Heart right ventricle (tissue), 16 donors: ENCODE measurements around the gene GRIA1. TPM values are rescaled to one million over a fixed set of nuclear protein-coding genes. Genes with fewer than 3 reads are reported as not detected.
A peak's percentile ranks its signal among the peaks of the same experiment; 100 is the strongest.

ENCODE experiments used
- ATAC-seq, 8 donors: fragments of 200-7000 bp; cut with Tn5 transposase; one replicate each; pipeline ENCODE4 v1.9.1; 2020; ENCODE audit warnings: mild to moderate bottlenecking in 8 of 8, moderate library complexity in 8 of 8, moderate number of reproducible peaks in 1 of 8
- DNase-seq, 2 donors: peaks; one replicate each; pipeline ENCODE4 v3.0.0-alpha.2; 2020
- H3K27ac ChIP-seq, 10 donors: fragments of 200-600 bp; sonication (generic) in 2 of 10; one replicate each; pipeline versions ENCODE4 v1.5.0 to v1.8.0; 2020 to 2022; ENCODE audit warnings: mild to moderate bottlenecking in 3 of 10
- H3K27me3 ChIP-seq, 7 donors: fragments of 200-600 bp; one replicate each; pipeline ENCODE4 v1.8.0; 2021 to 2022; ENCODE audit warnings: mild to moderate bottlenecking in 2 of 7
- H3K36me3 ChIP-seq, 9 donors: fragments of 200-600 bp; sonication (generic) in 1 of 9; one replicate each; pipeline versions ENCODE4 v1.5.0 to v1.8.0; 2020 to 2022; ENCODE audit warnings: mild to moderate bottlenecking in 2 of 9
- H3K4me1 ChIP-seq, 9 donors: fragments of 200-600 bp; sonication (generic) in 1 of 9; one replicate each; pipeline versions ENCODE4 v1.5.0 to v1.8.0; 2020 to 2022; ENCODE audit warnings: mild to moderate bottlenecking in 4 of 9
- H3K4me3 ChIP-seq, 10 donors: fragments of 200-600 bp; sonication (generic) in 2 of 10; one replicate each; pipeline versions ENCODE4 v1.5.0 to v1.8.0; 2020 to 2022; ENCODE audit warnings: mild to moderate bottlenecking in 7 of 10, moderate library complexity in 2 of 10
- H3K9me3 ChIP-seq, 11 donors: fragments of 200-600 bp in 10 of 11; sonication (generic) in 2 of 11; one replicate each; pipeline versions ENCODE4 v1.5.0 to v1.8.0; 2013 to 2022; ENCODE audit warnings: mild to moderate bottlenecking in 2 of 11, control low read depth in 1 of 11, moderate library complexity in 1 of 11
- CTCF ChIP-seq, 9 donors: fragments of 200-600 bp; sonication (generic) in 2 of 9; IDR thresholded peaks; one replicate each; pipeline versions ENCODE4 v1.5.0 to v1.8.0; 2021 to 2022; ENCODE audit warnings: antibody characterized with exemption in 9 of 9, mild to moderate bottlenecking in 5 of 9, moderate library complexity in 1 of 9
- WGBS, 2 donors: extraction: QIAGEN DNeasy Blood & Tissue Kit; methylation state at CpG; one replicate each; pipeline ENCODE4 v1.1.7; 2013; ENCODE audit warnings: inconsistent platforms in 1 of 2; 5-methylcytosine and 5-hydroxymethylcytosine counted together
- intact Hi-C, 10 donors: fragments of 100-400 bp; cut with DNase I; formaldehyde crosslinking; loops; one replicate each; pipeline versions ENCODE4 v1.11.1 to v1.14.2; 2022
- polyA plus RNA-seq, 2 donors: library from polyadenylated mRNA; stranded (reverse); fragments of 200-250 nt; gene quantifications; one replicate each; pipeline ENCODE4 v1.2.3, GENCODE V29; 2013
- total RNA-seq, 10 donors: library from RNA; stranded (reverse); fragmentation: NEBNext Ultra II Directional in 3 of 10; extraction: Animal tissue kit (Norgen Biotek cat#: 25700) in 3 of 10; gene quantifications; one replicate each; pipeline versions ENCODE4 v1.2.1 to v1.2.4, GENCODE V29; 2021 to 2023
- donor health status: Arrhythmogenic right ventricular cardiomyopathy.
- donor health status: ischemic (EF 13 %, LVEDD 7.1; RV severe dilation, severe dysfunction).
- donor health status: healthy with polysubstance abuse.
- donor health status: DM: no; HTN: yes; CAD: no.
- donor health status: DM: no; HTN: no; CAD: no.
- donor health status: ischemic (EF 25% LVEDD 6.9; RV normal size, moderate dysfunction).
- donor health status: ischemic (EF 25% LVEDD 5.7; RV mildly dilated, moderate dysfunction).
- donor health status: healthy.
- donor health status: DM: yes; HTN: yes; CAD: no.
- donor health status: Ischemic cardiomyopathy.
- donor health status: ischemic (EF 35%, LVEDD 5.7; RV mildly dilated, moderate dysfunction).
- donor health status: nonischemic (EF 11% LVEDD 7.7; RV severe dilation, severe dysfunction).
- donor health status: DM: yes; HTN: yes; CAD: no.
- donor health status: PGD.
- donor health status: ischemic (EF 29% LVEDD 5.4; RV normal size, mild dysfunction).
- donor health status: nonischemic (EF 23%, LVEDD 6.1; RV moderate dilation, normal function).

GRIA1 gene
- total and polyA plus RNA-seq, 12 donors, result 0.04 to 0.49 (median 0.23) TPM; not detected in 3

GRCh38 chr5:153658149-153658548 is 167.7 kb downstream of the GRIA1 start:
- ATAC-seq, result no peak
- Histone ChIP-seq H3K27ac (no peak overlapping the region), H3K27me3 (no peaks in the 10 kb centered on the region), H3K9me3 (no peaks in the 10 kb centered on the region), H3K4me3 (no peak overlapping the region), H3K36me3 (no peaks in the 10 kb centered on the region), H3K4me1 (peaks cover 0 to 6% (median 0%) of the 10 kb centered on the region in 9 donors)
- intact Hi-C loops, result no loop called here
- no peak for DNase-seq
- 86 to 89% methylated on average over 1 of the region's 1 CpG for WGBS, 2 donors
- TF ChIP-seq CTCF (IDR thresholded peaks at IDR 0.05), result no peak

GRCh38 chr5:153658606-153659005 is 168.1 kb downstream of the GRIA1 start:
- 53 to 58% methylated on average over 5 of the region's 5 CpGs for WGBS, 2 donors
- H3K4me3 ChIP-seq, result no peak overlapping the region
- H3K36me3 ChIP-seq, result no peaks in the 10 kb centered on the region
- H3K9me3 ChIP-seq, result no peaks in the 10 kb centered on the region
- DNase-seq (no peak), ATAC-seq (no peak)
- H3K27me3 ChIP-seq, result no peaks in the 10 kb centered on the region
- peaks cover 0 to 6% (median 0%) of the 10 kb centered on the region in 9 donors for H3K4me1 ChIP-seq
- H3K27ac ChIP-seq, result no peak overlapping the region
- intact Hi-C loops, result no loop called here
- TF ChIP-seq CTCF (IDR thresholded peaks at IDR 0.05), result no peak

- peak in 1 of 8 donors; percentile 51 for ATAC-seq
- Histone ChIP-seq H3K4me1 (peaks cover 0 to 6% (median 0%) of the 10 kb centered on the region in 9 donors), H3K27me3 (no peaks in the 10 kb centered on the region), H3K27ac (no peak overlapping the region), H3K4me3 (no peak overlapping the region), H3K9me3 (no peaks in the 10 kb centered on the region), H3K36me3 (no peaks in the 10 kb centered on the region)
- WGBS, 2 donors, result 77 to 79% methylated on average over 2 of the region's 2 CpGs
- no peak for DNase-seq
- TF ChIP-seq CTCF (IDR thresholded peaks at IDR 0.05), result no peak
- intact Hi-C loops, result no loop called here
Measured at GRCh38 chr5:153659039-153659736, 168.7 kb downstream of the GRIA1 start.

GRCh38 chr5:153660919-153661318 is 170.4 kb downstream of the GRIA1 start:
- no peak for ATAC-seq
- 49 to 62% methylated on average over 2 of the region's 2 CpGs for WGBS, 2 donors

More at GRCh38 chr5:153660919-153661318, 170.4 kb downstream of the GRIA1 start:
- peaks cover 0 to 6% (median 0%) of the 10 kb centered on the region in 9 donors for H3K4me1 ChIP-seq
- H3K4me3 ChIP-seq, result no peak overlapping the region
- H3K27me3 ChIP-seq, result no peaks in the 10 kb centered on the region
- TF ChIP-seq CTCF (IDR thresholded peaks at IDR 0.05), result no peak
- intact Hi-C loops, result no loop called here
- H3K9me3 ChIP-seq, result peaks cover 0 to 5% (median 0%) of the 10 kb centered on the region in 11 donors
- no peak overlapping the region for H3K27ac ChIP-seq
- DNase-seq, result no peak
- no peaks in the 10 kb centered on the region for H3K36me3 ChIP-seq
